ENCODE results near the gene NTNG2. TPM values are rescaled to one million over a fixed set of nuclear protein-coding genes. Genes with fewer than 3 reads are reported as not detected.

NTNG2 gene
- total and polyA plus RNA-seq, 2 donors: 1.7 TPM

- Histone ChIP-seq H3K27me3 (ENCODE audit: control insufficient read depth in 2 of 2, insufficient read depth in 1 of 2, low read length in 1 of 2) (peaks cover 9 to 52% of the 10 kb centered on the region in 2 donors), H3K36me3 (ENCODE audit: control insufficient read depth in 2 of 2, insufficient read depth in 2 of 2, low read length in 1 of 2) (no peaks in the 10 kb centered on the region), H3K4me3 (ENCODE audit: low read length in 2 of 2) (no peak overlapping the region), H3K4me1 (ENCODE audit: control insufficient read depth in 2 of 2, insufficient read depth in 2 of 2, low read length in 2 of 2) (no peaks in the 10 kb centered on the region), H3K27ac (ENCODE audit: low read depth in 1 of 2, low read length in 1 of 2) (no peak overlapping the region), H3K9me3 (ENCODE audit: control insufficient read depth in 2 of 2, insufficient read depth in 1 of 2, low read length in 1 of 2) (no peaks in the 10 kb centered on the region)
- 72% methylated on average over 6 of the region's 6 CpGs for WGBS
- no peak for DNase-seq (ENCODE audit: low read depth in 6 of 9, low spot score in 9 of 9)
Measured at GRCh38 chr9:132143359-132143758, 18.5 kb upstream of the NTNG2 start.

GRCh38 chr9:132144708-132145365 is 17.0 kb upstream of the NTNG2 start:
- Histone ChIP-seq H3K4me1 (ENCODE audit: control insufficient read depth in 2 of 2, insufficient read depth in 2 of 2, low read length in 2 of 2) (no peaks in the 10 kb centered on the region), H3K9me3 (ENCODE audit: control insufficient read depth in 2 of 2, insufficient read depth in 1 of 2, low read length in 1 of 2) (no peaks in the 10 kb centered on the region), H3K4me3 (ENCODE audit: low read length in 2 of 2) (no peak overlapping the region), H3K36me3 (ENCODE audit: control insufficient read depth in 2 of 2, insufficient read depth in 2 of 2, low read length in 1 of 2) (no peaks in the 10 kb centered on the region), H3K27me3 (ENCODE audit: control insufficient read depth in 2 of 2, insufficient read depth in 1 of 2, low read length in 1 of 2) (peaks cover 9 to 56% of the 10 kb centered on the region in 2 donors), H3K27ac (ENCODE audit: low read depth in 1 of 2, low read length in 1 of 2) (no peak overlapping the region)
- WGBS: 92% methylated on average over 10 of the region's 10 CpGs
- no peak for DNase-seq (ENCODE audit: low read depth in 6 of 9, low spot score in 9 of 9)

- Histone ChIP-seq H3K4me3 (ENCODE audit: low read length in 2 of 2) (no peak overlapping the region), H3K27ac (ENCODE audit: low read depth in 1 of 2, low read length in 1 of 2) (no peak overlapping the region), H3K9me3 (ENCODE audit: control insufficient read depth in 2 of 2, insufficient read depth in 1 of 2, low read length in 1 of 2) (no peaks in the 10 kb centered on the region), H3K36me3 (ENCODE audit: control insufficient read depth in 2 of 2, insufficient read depth in 2 of 2, low read length in 1 of 2) (no peaks in the 10 kb centered on the region), H3K4me1 (ENCODE audit: control insufficient read depth in 2 of 2, insufficient read depth in 2 of 2, low read length in 2 of 2) (no peaks in the 10 kb centered on the region), H3K27me3 (ENCODE audit: control insufficient read depth in 2 of 2, insufficient read depth in 1 of 2, low read length in 1 of 2) (peaks cover 9 to 52% of the 10 kb centered on the region in 2 donors)
- DNase-seq (ENCODE audit: low read depth in 6 of 9, low spot score in 9 of 9): no peak
- WGBS: 90% methylated on average over 12 of the region's 12 CpGs
Measured at GRCh38 chr9:132146039-132146438, 15.8 kb upstream of the NTNG2 start.

- WGBS: 94% methylated on average over 13 of the region's 13 CpGs
- peaks cover 5 to 50% of the 10 kb centered on the region in 2 donors for H3K27me3 ChIP-seq (ENCODE audit: control insufficient read depth in 2 of 2, insufficient read depth in 1 of 2, low read length in 1 of 2)
- no peak for DNase-seq (ENCODE audit: low read depth in 6 of 9, low spot score in 9 of 9)
Measured at GRCh38 chr9:132146575-132146974, 15.3 kb upstream of the NTNG2 start.

GRCh38 chr9:132147331-132147730 is 14.5 kb upstream of the NTNG2 start:
- H3K27me3 ChIP-seq (ENCODE audit: control insufficient read depth in 2 of 2, insufficient read depth in 1 of 2, low read length in 1 of 2): peaks cover 0 to 47% of the 10 kb centered on the region in 2 donors
- DNase-seq (ENCODE audit: low read depth in 6 of 9, low spot score in 9 of 9): no peak
- H3K27ac ChIP-seq (ENCODE audit: low read depth in 1 of 2, low read length in 1 of 2): no peak overlapping the region
- H3K4me1 ChIP-seq (ENCODE audit: control insufficient read depth in 2 of 2, insufficient read depth in 2 of 2, low read length in 2 of 2): no peaks in the 10 kb centered on the region
- H3K36me3 ChIP-seq (ENCODE audit: control insufficient read depth in 2 of 2, insufficient read depth in 2 of 2, low read length in 1 of 2): no peaks in the 10 kb centered on the region
- H3K9me3 ChIP-seq (ENCODE audit: control insufficient read depth in 2 of 2, insufficient read depth in 1 of 2, low read length in 1 of 2): no peaks in the 10 kb centered on the region
- H3K4me3 ChIP-seq (ENCODE audit: low read length in 2 of 2): no peak overlapping the region
- 67% methylated on average over 4 of the region's 4 CpGs for WGBS

More at GRCh38 chr9:132146575-132146974, 15.3 kb upstream of the NTNG2 start:
- Histone ChIP-seq H3K9me3 (ENCODE audit: control insufficient read depth in 2 of 2, insufficient read depth in 1 of 2, low read length in 1 of 2) (no peaks in the 10 kb centered on the region), H3K4me1 (ENCODE audit: control insufficient read depth in 2 of 2, insufficient read depth in 2 of 2, low read length in 2 of 2) (no peaks in the 10 kb centered on the region), H3K36me3 (ENCODE audit: control insufficient read depth in 2 of 2, insufficient read depth in 2 of 2, low read length in 1 of 2) (no peaks in the 10 kb centered on the region), H3K4me3 (ENCODE audit: low read length in 2 of 2) (no peak overlapping the region), H3K27ac (ENCODE audit: low read depth in 1 of 2, low read length in 1 of 2) (no peak overlapping the region)

- no peaks in the 10 kb centered on the region for H3K9me3 ChIP-seq (ENCODE audit: control insufficient read depth in 2 of 2, insufficient read depth in 1 of 2, low read length in 1 of 2)
- H3K4me3 ChIP-seq (ENCODE audit: low read length in 2 of 2): no peak overlapping the region
- WGBS: 86% methylated on average over 8 of the region's 8 CpGs
- no peaks in the 10 kb centered on the region for H3K36me3 ChIP-seq (ENCODE audit: control insufficient read depth in 2 of 2, insufficient read depth in 2 of 2, low read length in 1 of 2)
- no peak overlapping the region for H3K27ac ChIP-seq (ENCODE audit: low read depth in 1 of 2, low read length in 1 of 2)
- peaks cover 0 to 43% of the 10 kb centered on the region in 2 donors for H3K27me3 ChIP-seq (ENCODE audit: control insufficient read depth in 2 of 2, insufficient read depth in 1 of 2, low read length in 1 of 2)
- no peak for DNase-seq (ENCODE audit: low read depth in 6 of 9, low spot score in 9 of 9)
- no peaks in the 10 kb centered on the region for H3K4me1 ChIP-seq (ENCODE audit: control insufficient read depth in 2 of 2, insufficient read depth in 2 of 2, low read length in 2 of 2)
Measured at GRCh38 chr9:132147839-132148238, 14.0 kb upstream of the NTNG2 start.

- Histone ChIP-seq H3K4me1 (ENCODE audit: control insufficient read depth in 2 of 2, insufficient read depth in 2 of 2, low read length in 2 of 2) (no peaks in the 10 kb centered on the region), H3K9me3 (ENCODE audit: control insufficient read depth in 2 of 2, insufficient read depth in 1 of 2, low read length in 1 of 2) (no peaks in the 10 kb centered on the region), H3K27me3 (ENCODE audit: control insufficient read depth in 2 of 2, insufficient read depth in 1 of 2, low read length in 1 of 2) (peaks cover 0 to 53% of the 10 kb centered on the region in 2 donors), H3K36me3 (ENCODE audit: control insufficient read depth in 2 of 2, insufficient read depth in 2 of 2, low read length in 1 of 2) (no peaks in the 10 kb centered on the region), H3K4me3 (ENCODE audit: low read length in 2 of 2) (no peak overlapping the region), H3K27ac (ENCODE audit: low read depth in 1 of 2, low read length in 1 of 2) (no peak overlapping the region)
- WGBS: 77% methylated on average over 10 of the region's 10 CpGs
- DNase-seq (ENCODE audit: low read depth in 6 of 9, low spot score in 9 of 9): no peak
Measured at GRCh38 chr9:132150256-132150655, 11.6 kb upstream of the NTNG2 start.

GRCh38 chr9:132151118-132151517 is 10.7 kb upstream of the NTNG2 start:
- no peaks in the 10 kb centered on the region for H3K36me3 ChIP-seq (ENCODE audit: control insufficient read depth in 2 of 2, insufficient read depth in 2 of 2, low read length in 1 of 2)
- no peak overlapping the region for H3K27ac ChIP-seq (ENCODE audit: low read depth in 1 of 2, low read length in 1 of 2)
- no peaks in the 10 kb centered on the region for H3K9me3 ChIP-seq (ENCODE audit: control insufficient read depth in 2 of 2, insufficient read depth in 1 of 2, low read length in 1 of 2)
- WGBS: 89% methylated on average over 4 of the region's 4 CpGs
- H3K4me1 ChIP-seq (ENCODE audit: control insufficient read depth in 2 of 2, insufficient read depth in 2 of 2, low read length in 2 of 2): no peaks in the 10 kb centered on the region
- peaks cover 0 to 61% of the 10 kb centered on the region in 2 donors for H3K27me3 ChIP-seq (ENCODE audit: control insufficient read depth in 2 of 2, insufficient read depth in 1 of 2, low read length in 1 of 2)
- DNase-seq (ENCODE audit: low read depth in 6 of 9, low spot score in 9 of 9): no peak
- no peak overlapping the region for H3K4me3 ChIP-seq (ENCODE audit: low read length in 2 of 2)

- H3K36me3 ChIP-seq (ENCODE audit: control insufficient read depth in 2 of 2, insufficient read depth in 2 of 2, low read length in 1 of 2): no peaks in the 10 kb centered on the region
- H3K9me3 ChIP-seq (ENCODE audit: control insufficient read depth in 2 of 2, insufficient read depth in 1 of 2, low read length in 1 of 2): no peaks in the 10 kb centered on the region
- no peak overlapping the region for H3K27ac ChIP-seq (ENCODE audit: low read depth in 1 of 2, low read length in 1 of 2)
- H3K4me3 ChIP-seq (ENCODE audit: low read length in 2 of 2): no peak overlapping the region
- no peak for DNase-seq (ENCODE audit: low read depth in 6 of 9, low spot score in 9 of 9)
- peaks cover 2 to 61% of the 10 kb centered on the region in 2 donors for H3K27me3 ChIP-seq (ENCODE audit: control insufficient read depth in 2 of 2, insufficient read depth in 1 of 2, low read length in 1 of 2)
- 94% methylated on average over 10 of the region's 10 CpGs for WGBS
- no peaks in the 10 kb centered on the region for H3K4me1 ChIP-seq (ENCODE audit: control insufficient read depth in 2 of 2, insufficient read depth in 2 of 2, low read length in 2 of 2)
Measured at GRCh38 chr9:132152231-132152630, 9.6 kb upstream of the NTNG2 start.

All from thymus (tissue), 11 donors.